HCT116 (cell line): ENCODE data around the gene CFAP161. TPM values are rescaled to one million over a fixed set of nuclear protein-coding genes. Genes with fewer than 3 reads are reported as not detected.

ENCODE experiments used
- ATAC-seq: fragments of 200-7000 bp; cut with Tn5 transposase; 2 replicates; pipeline ENCODE4 v1.9.1; 2020; ENCODE audit warnings: mild to moderate bottlenecking, moderate library complexity
- BruUV-seq: library from RNA; stranded (reverse); fragments of 400-500 nt; replicated peaks from 2 replicates; lab custom pipeline; 2021; lab: Mats Ljungman, UMichigan
- CTCF ChIA-PET: fragments of 300-600 bp; sonication (Branson Sonifier 250); formaldehyde crosslinking; loops from one replicate; lab custom pipeline; 2021; ENCODE audit warnings: antibody characterized with exemption; lab: Charles Lee
- POLR2A ChIA-PET: fragments of 300-600, 350-600 bp; sonication (Branson Sonifier 250); formaldehyde crosslinking; loops from one replicate; lab custom pipeline; 2021; ENCODE audit warnings: antibody characterized with exemption; lab: Charles Lee
- RAD21 ChIA-PET, 2 experiments: fragments of 300-600 bp; sonication (Branson Sonifier 250); formaldehyde crosslinking; loops; one replicate each; lab custom pipeline; 2023; ENCODE audit warnings: low total read pairs in 2 of 2; ENCODE audit not compliant: uncharacterized antibody in 2 of 2, unreplicated experiment in 2 of 2, low non-redundant PET in 1 of 2; lab: Charles Lee
- DNase-seq: peaks from one replicate; pipeline ENCODE4 v3.0.0-alpha.2; 2010; ENCODE audit warnings: low read depth, low spot score
- H2AFZ ChIP-seq: fragments of 200-600 bp; shearing (Covaris generic), sonication (generic); 2 replicates; pipeline ENCODE4 v1.6.1; 2017; ENCODE audit warnings: low read depth, mixed run types, mixed read lengths, antibody characterized with exemption, low read length; ENCODE audit not compliant: poor library complexity, severe bottlenecking
- H3K27ac ChIP-seq: 2 replicates; pipeline ENCODE4 v1.5.1; 2012; ENCODE audit warnings: low read depth, low read length
- H3K27me3 ChIP-seq: fragments of 200-600 bp; sonication (generic); 2 replicates; pipeline ENCODE4 v1.6.1; 2016; ENCODE audit warnings: mixed run types, low read length, mixed read lengths; ENCODE audit not compliant: insufficient read depth
- H3K36me3 ChIP-seq, 2 experiments: fragments of 200-500 bp in 1 of 2; fragments of 200-600 bp in 1 of 2; sonication (Bioruptor generic) in 1 of 2; sonication (generic) in 1 of 2; 2 replicates each; pipeline versions ENCODE4 v1.5.1 to v1.6.1; 2014 to 2016; ENCODE audit warnings: low read length in 2 of 2, inconsistent platforms in 1 of 2, mixed read lengths in 1 of 2, mixed run types in 1 of 2; ENCODE audit not compliant: insufficient read depth in 2 of 2, control insufficient read depth in 1 of 2
- H3K4me1 ChIP-seq, 2 experiments: fragments of 200-600 bp in 1 of 2; sonication (generic) in 1 of 2; 2 replicates each; pipeline versions ENCODE4 v1.5.1 to v1.6.1; 2012 to 2017; ENCODE audit warnings: low read length in 2 of 2, inconsistent platforms in 1 of 2, mild to moderate bottlenecking in 1 of 2, mixed read lengths in 1 of 2, mixed run types in 1 of 2, moderate library complexity in 1 of 2; ENCODE audit not compliant: insufficient read depth in 2 of 2, control insufficient read depth in 1 of 2
- H3K4me2 ChIP-seq: fragments of 200-600 bp; sonication (generic); 2 replicates; pipeline ENCODE4 v1.6.1; 2017; ENCODE audit warnings: mixed run types, low read length, mixed read lengths
- H3K4me3 ChIP-seq, 2 experiments: fragments of 200-600 bp in 1 of 2; sonication (generic) in 1 of 2; replicated peaks in 1 of 2; 2 replicates each; pipeline ENCODE4 v1.5.1; 2011 to 2016; ENCODE audit warnings: low read length in 2 of 2, control low read depth in 1 of 2, low read depth in 1 of 2, mild to moderate bottlenecking in 1 of 2, mixed read lengths in 1 of 2, mixed run types in 1 of 2
- H3K79me2 ChIP-seq: fragments of 200-600 bp; sonication (generic); 2 replicates; pipeline ENCODE4 v1.6.1; 2017; ENCODE audit warnings: mild to moderate bottlenecking, mixed run types, low read length, moderate library complexity, mixed read lengths; ENCODE audit not compliant: insufficient read depth
- H3K9ac ChIP-seq: fragments of 200-600 bp; sonication (generic); 2 replicates; pipeline ENCODE4 v1.6.1; 2016; ENCODE audit warnings: low read length, mixed read lengths
- H3K9me2 ChIP-seq: fragments of 200-600 bp; sonication (generic), shearing (Covaris generic); 2 replicates; pipeline ENCODE4 v1.6.1; 2017; ENCODE audit warnings: mixed run types, mild to moderate bottlenecking, moderate library complexity; ENCODE audit not compliant: insufficient read depth
- H3K9me3 ChIP-seq, 2 experiments: fragments of 200-500 bp in 1 of 2; fragments of 200-600 bp in 1 of 2; sonication (Bioruptor generic) in 1 of 2; sonication (generic) in 1 of 2; 2 replicates each; pipeline ENCODE4 v1.6.1; 2014 to 2017; ENCODE audit warnings: low read length in 2 of 2, mixed read lengths in 2 of 2, inconsistent platforms in 1 of 2, low read depth in 1 of 2, mild to moderate bottlenecking in 1 of 2, mixed run types in 1 of 2, moderate library complexity in 1 of 2; ENCODE audit not compliant: control insufficient read depth in 1 of 2, insufficient read depth in 1 of 2
- H4K20me1 ChIP-seq: fragments of 200-600 bp; sonication (generic), shearing (Covaris generic); 2 replicates; pipeline ENCODE4 v1.6.1; 2017; ENCODE audit warnings: mixed run types, mild to moderate bottlenecking, moderate library complexity; ENCODE audit not compliant: insufficient read depth
- CBX3 ChIP-seq: IDR thresholded peaks from 2 replicates; pipeline ENCODE4 v1.6.1; 2012; ENCODE audit warnings: low read depth
- FOSL1 ChIP-seq: IDR thresholded peaks from 2 replicates; pipeline ENCODE4 v1.6.1; 2012; ENCODE audit warnings: low read depth
- RAD21 ChIP-seq: IDR thresholded peaks from 2 replicates; pipeline ENCODE4 v1.6.1; 2012; ENCODE audit warnings: low read depth, mild to moderate bottlenecking
- YY1 ChIP-seq: IDR thresholded peaks from 2 replicates; pipeline ENCODE4 v1.6.1; 2011; ENCODE audit warnings: low read length, low read depth, moderate library complexity, mild to moderate bottlenecking; ENCODE audit not compliant: insufficient replicate concordance; ENCODE audit errors: extremely low read depth
- intact Hi-C: fragments of 100-400 bp; cut with micrococcal nuclease; formaldehyde crosslinking; loops from 2 replicates; pipeline ENCODE4 v1.10.0; 2022
- total RNA-seq: library from RNA; stranded (reverse); gene quantifications from one replicate; pipeline ENCODE4 v1.2.1, GENCODE V29; 2021; ENCODE audit not compliant: unreplicated experiment
- TF ChIP-seq, protein P1 (sequence below): IDR thresholded peaks from 2 replicates; pipeline ENCODE4 v1.6.1; 2011; ENCODE audit warnings: mild to moderate bottlenecking, low read length, moderate library complexity; ENCODE audit not compliant: insufficient replicate concordance; ENCODE audit errors: extremely low read depth
- TF ChIP-seq, protein P2 (sequence below), 3 experiments: fragments of 200-600 bp in 1 of 3; sonication (generic) in 1 of 3; IDR thresholded peaks in 2 of 3; conservative IDR thresholded peaks in 1 of 3; 2 replicates each; pipeline ENCODE4 v1.5.1; 2012 to 2017; ENCODE audit warnings: low read depth in 2 of 3, low read length in 2 of 3, antibody characterized with exemption in 1 of 3, borderline replicate concordance in 1 of 3, control low read depth in 1 of 3, mild to moderate bottlenecking in 1 of 3, mixed read lengths in 1 of 3, mixed run types in 1 of 3, moderate library complexity in 1 of 3; ENCODE audit not compliant: insufficient read depth in 1 of 3
- TF ChIP-seq, protein P3 (sequence below): IDR thresholded peaks from 2 replicates; pipeline ENCODE4 v1.6.1; 2012

Gene CFAP161
- total RNA-seq, 1 experiment from 2014 or later = 0.15 TPM

DNA sequence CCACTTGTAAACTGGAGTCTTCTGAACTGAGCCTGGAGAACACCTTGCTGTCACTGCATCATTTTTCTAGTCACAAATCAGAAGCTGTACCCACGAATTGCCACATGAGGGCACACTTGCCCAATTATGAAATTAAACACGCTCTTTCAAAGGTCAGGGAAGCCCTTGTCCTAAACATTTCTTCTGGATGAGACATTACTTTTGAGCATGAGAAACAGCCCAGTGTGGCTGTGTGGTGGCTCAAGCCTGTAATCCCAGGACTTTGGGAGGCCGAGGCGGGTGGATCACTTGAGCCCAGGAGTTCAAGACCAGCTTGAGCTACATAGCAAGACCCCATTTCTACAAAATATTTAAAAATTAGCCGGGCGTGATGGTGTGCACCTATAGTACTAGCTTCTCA, 27.5 kb upstream of the CFAP161 start:
- Histone ChIP-seq H3K27ac (no peak overlapping the region), H3K4me2 (peak overlapping the region; percentile 30; the same call in 1 of the 2 replicates), H3K27me3 (peaks cover 19% of the 10 kb centered on the region), H3K4me3 (no peak overlapping the region), H3K9me2 (no peaks in the 10 kb centered on the region), H3K4me1 (peaks cover 0 to 5% of the 10 kb centered on the region in 2 experiments; a peak in 1 of 4 replicates), H3K79me2 (no peaks in the 10 kb centered on the region), H3K36me3 (no peaks in the 10 kb centered on the region), H2AFZ (peak overlapping the region; percentile 59), H3K9ac (no peak overlapping the region), H4K20me1 (no peaks in the 10 kb centered on the region), H3K9me3 (no peaks in the 10 kb centered on the region)
- DNase-seq (peak; percentile 60), ATAC-seq (peak; percentile 81)
- TF ChIP-seq, protein P1, sequence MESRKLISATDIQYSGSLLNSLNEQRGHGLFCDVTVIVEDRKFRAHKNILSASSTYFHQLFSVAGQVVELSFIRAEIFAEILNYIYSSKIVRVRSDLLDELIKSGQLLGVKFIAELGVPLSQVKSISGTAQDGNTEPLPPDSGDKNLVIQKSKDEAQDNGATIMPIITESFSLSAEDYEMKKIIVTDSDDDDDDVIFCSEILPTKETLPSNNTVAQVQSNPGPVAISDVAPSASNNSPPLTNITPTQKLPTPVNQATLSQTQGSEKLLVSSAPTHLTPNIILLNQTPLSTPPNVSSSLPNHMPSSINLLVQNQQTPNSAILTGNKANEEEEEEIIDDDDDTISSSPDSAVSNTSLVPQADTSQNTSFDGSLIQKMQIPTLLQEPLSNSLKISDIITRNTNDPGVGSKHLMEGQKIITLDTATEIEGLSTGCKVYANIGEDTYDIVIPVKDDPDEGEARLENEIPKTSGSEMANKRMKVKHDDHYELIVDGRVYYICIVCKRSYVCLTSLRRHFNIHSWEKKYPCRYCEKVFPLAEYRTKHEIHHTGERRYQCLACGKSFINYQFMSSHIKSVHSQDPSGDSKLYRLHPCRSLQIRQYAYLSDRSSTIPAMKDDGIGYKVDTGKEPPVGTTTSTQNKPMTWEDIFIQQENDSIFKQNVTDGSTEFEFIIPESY = no peak
- TF ChIP-seq RAD21 (peak; percentile 87), YY1 (no peak), FOSL1 (no peak), CBX3 (peak; percentile 67; the same call in 1 of the 2 replicates)
- TF ChIP-seq, protein P2, sequence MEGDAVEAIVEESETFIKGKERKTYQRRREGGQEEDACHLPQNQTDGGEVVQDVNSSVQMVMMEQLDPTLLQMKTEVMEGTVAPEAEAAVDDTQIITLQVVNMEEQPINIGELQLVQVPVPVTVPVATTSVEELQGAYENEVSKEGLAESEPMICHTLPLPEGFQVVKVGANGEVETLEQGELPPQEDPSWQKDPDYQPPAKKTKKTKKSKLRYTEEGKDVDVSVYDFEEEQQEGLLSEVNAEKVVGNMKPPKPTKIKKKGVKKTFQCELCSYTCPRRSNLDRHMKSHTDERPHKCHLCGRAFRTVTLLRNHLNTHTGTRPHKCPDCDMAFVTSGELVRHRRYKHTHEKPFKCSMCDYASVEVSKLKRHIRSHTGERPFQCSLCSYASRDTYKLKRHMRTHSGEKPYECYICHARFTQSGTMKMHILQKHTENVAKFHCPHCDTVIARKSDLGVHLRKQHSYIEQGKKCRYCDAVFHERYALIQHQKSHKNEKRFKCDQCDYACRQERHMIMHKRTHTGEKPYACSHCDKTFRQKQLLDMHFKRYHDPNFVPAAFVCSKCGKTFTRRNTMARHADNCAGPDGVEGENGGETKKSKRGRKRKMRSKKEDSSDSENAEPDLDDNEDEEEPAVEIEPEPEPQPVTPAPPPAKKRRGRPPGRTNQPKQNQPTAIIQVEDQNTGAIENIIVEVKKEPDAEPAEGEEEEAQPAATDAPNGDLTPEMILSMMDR (IDR thresholded peaks at IDR 0.05 in 2 of 3, conservative IDR thresholded peaks at IDR 0.05 in 1 of 3; ENCODE audit: borderline replicate concordance in 1 of 3, insufficient read depth in 1 of 3, low read depth in 2 of 3, low read length in 2 of 3) = peak; percentile 70 to 75 (median 72)
- TF ChIP-seq, protein P3, sequence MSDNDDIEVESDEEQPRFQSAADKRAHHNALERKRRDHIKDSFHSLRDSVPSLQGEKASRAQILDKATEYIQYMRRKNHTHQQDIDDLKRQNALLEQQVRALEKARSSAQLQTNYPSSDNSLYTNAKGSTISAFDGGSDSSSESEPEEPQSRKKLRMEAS = 0 out of 2 replicates have a peak, but pooled peaks have one; percentile 27
- CTCF ChIA-PET = interaction anchor here (0.7 to 8.3 kb wide), 11 partner anchors 9 to 230 kb away, joined by 3 to 175 read pairs (median 5); no protein-coding TSS in a partner anchor
- POLR2A ChIA-PET = interaction anchor here (0.6 to 1.3 kb wide), 2 partner anchors 159 to 167 kb away, joined by 3 to 5 read pairs; no protein-coding TSS in a partner anchor
- RAD21 ChIA-PET = interaction anchor here (0.6 to 2.3 kb wide), 4 partner anchors 14 to 160 kb away, joined by 3 to 12 read pairs (median 6); no protein-coding TSS in a partner anchor
- intact Hi-C loops = loop anchor here (1.0 to 5.0 kb wide), 6 partner anchors 109 to 649 kb away; no protein-coding TSS in a partner anchor
- no TSS peak for BruUV-seq
